Measurements from ENCODE around the gene HMGCL.

Gene HMGCL

DNA sequence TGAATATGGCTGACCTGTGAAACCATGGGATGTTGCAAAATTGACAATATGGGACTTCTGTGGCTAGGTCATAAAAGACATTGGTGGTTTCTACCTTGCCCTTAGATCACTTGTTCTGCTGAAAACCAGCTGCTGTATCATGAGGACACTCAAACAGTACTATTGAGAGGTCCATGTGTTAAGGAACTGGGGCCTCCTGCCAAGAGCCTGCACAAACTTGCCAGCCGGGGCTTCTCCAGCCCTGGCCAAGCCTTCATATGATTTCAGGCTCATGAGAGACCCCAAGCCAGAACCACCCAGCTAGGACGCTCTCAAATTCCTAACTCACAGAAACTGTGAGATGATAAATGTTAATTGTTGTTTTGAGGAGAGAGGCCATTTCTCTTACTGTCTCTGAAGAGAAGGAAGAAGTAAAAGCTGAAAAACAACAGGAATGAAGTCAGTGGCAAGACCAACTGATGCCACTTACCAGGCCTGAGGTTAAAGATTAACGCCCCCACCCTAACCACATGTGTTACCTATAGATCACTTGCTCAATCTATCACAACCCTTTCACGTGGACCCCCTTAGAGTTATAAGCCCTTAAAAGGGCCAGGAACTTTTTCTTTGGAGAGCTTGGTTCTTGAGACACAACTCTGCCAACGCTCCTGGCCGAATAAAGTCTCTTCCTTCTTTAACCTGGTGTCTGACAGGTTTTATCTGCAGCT is 50.9 kb downstream of the HMGCL start:
- no peak overlapping the region for H2BK15ac ChIP-seq (replicated peaks; ENCODE audit: low read depth)
- no peak overlapping the region for H3K23ac ChIP-seq (ENCODE audit: low read length)
- no peak overlapping the region for H4K8ac ChIP-seq (ENCODE audit: low read depth, low read length)
- H3K4me3 ChIP-seq (ENCODE audit: low read length), result no peak overlapping the region
- no peaks in the 10 kb centered on the region for H3K27me3 ChIP-seq (ENCODE audit: insufficient read depth, low read length, poor library complexity)
- H3K36me3 ChIP-seq (ENCODE audit: control insufficient read depth, insufficient read depth, low read length), result no peaks in the 10 kb centered on the region
- no peak overlapping the region for H3K4ac ChIP-seq (ENCODE audit: low read depth, low read length)
- WGBS (ENCODE audit: extremely low coverage, insufficient coverage, low lambda C conversion rate), result no CpG with 5 or more reads among the region's 6 CpGs
- H3K79me2 ChIP-seq (ENCODE audit: control insufficient read depth, insufficient read depth, low read length), result peaks cover 7% of the 10 kb centered on the region
- peaks cover 7% of the 10 kb centered on the region for H3K79me1 ChIP-seq (ENCODE audit: low read length)
- no peak overlapping the region for H2AK5ac ChIP-seq (ENCODE audit: low read length)
- H3K56ac ChIP-seq (ENCODE audit: low read length), result no peak overlapping the region
- H4K5ac ChIP-seq (ENCODE audit: low read length), result no peak overlapping the region
- no peak overlapping the region for H3K9ac ChIP-seq (ENCODE audit: low read length)
- H3K18ac ChIP-seq (ENCODE audit: low read length), result no peak overlapping the region
- no peak for DNase-seq
- H3K27ac ChIP-seq (ENCODE audit: low read depth, low read length), result no peak overlapping the region
- H3K4me1 ChIP-seq (ENCODE audit: control insufficient read depth, low read depth, low read length), result peaks cover 3% of the 10 kb centered on the region
- no peak overlapping the region for H2BK120ac ChIP-seq (ENCODE audit: low read depth, low read length)
- H2BK5ac ChIP-seq (ENCODE audit: low read length), result no peak overlapping the region
- H3K4me2 ChIP-seq (ENCODE audit: low read length), result no peak overlapping the region

DNA sequence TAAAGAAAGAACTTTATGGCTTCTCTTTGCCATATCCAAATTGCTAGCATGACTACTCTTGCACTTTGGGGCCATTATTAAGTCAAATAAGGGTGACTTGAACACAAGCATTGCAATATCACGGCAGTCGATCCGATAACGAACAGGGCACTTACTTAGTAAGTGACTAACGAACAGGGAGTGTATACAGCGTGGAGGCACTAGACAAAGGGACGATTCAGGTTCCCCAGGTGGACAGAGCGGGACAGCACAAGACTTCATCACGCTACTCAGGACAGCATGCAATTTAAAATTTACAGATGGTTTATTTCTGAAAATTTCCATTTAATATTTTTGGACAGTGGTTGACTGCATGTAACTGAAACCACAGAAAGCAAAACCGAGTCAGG is 52.4 kb downstream of the HMGCL start:
- no peak overlapping the region for H3K27ac ChIP-seq (ENCODE audit: low read depth, low read length)
- H3K4me2 ChIP-seq (ENCODE audit: low read length), result no peak overlapping the region
- H2BK120ac ChIP-seq (ENCODE audit: low read depth, low read length), result no peak overlapping the region
- H3K79me2 ChIP-seq (ENCODE audit: control insufficient read depth, insufficient read depth, low read length), result no peaks in the 10 kb centered on the region
- H3K9ac ChIP-seq (ENCODE audit: low read length), result no peak overlapping the region
- no peak overlapping the region for H3K23ac ChIP-seq (ENCODE audit: low read length)
- no peak for DNase-seq
- peaks cover 2% of the 10 kb centered on the region for H3K79me1 ChIP-seq (ENCODE audit: low read length)
- no peak overlapping the region for H3K4ac ChIP-seq (ENCODE audit: low read depth, low read length)
- no CpG with 5 or more reads among the region's 10 CpGs for WGBS (ENCODE audit: extremely low coverage, insufficient coverage, low lambda C conversion rate)
- H4K8ac ChIP-seq (ENCODE audit: low read depth, low read length), result no peak overlapping the region
- no peak overlapping the region for H2AK5ac ChIP-seq (ENCODE audit: low read length)
- no peaks in the 10 kb centered on the region for H3K4me1 ChIP-seq (ENCODE audit: control insufficient read depth, low read depth, low read length)
- H3K27me3 ChIP-seq (ENCODE audit: insufficient read depth, low read length, poor library complexity), result no peaks in the 10 kb centered on the region
- no peaks in the 10 kb centered on the region for H3K36me3 ChIP-seq (ENCODE audit: control insufficient read depth, insufficient read depth, low read length)
- H3K56ac ChIP-seq (ENCODE audit: low read length), result no peak overlapping the region
- no peak overlapping the region for H2BK15ac ChIP-seq (replicated peaks; ENCODE audit: low read depth)
- no peak overlapping the region for H3K18ac ChIP-seq (ENCODE audit: low read length)
- H3K4me3 ChIP-seq (ENCODE audit: low read length), result no peak overlapping the region
- H4K5ac ChIP-seq (ENCODE audit: low read length), result no peak overlapping the region
- H2BK5ac ChIP-seq (ENCODE audit: low read length), result no peak overlapping the region

- Histone ChIP-seq H3K27me3 (ENCODE audit: insufficient read depth, low read length, poor library complexity) (no peaks in the 10 kb centered on the region), H3K23ac (ENCODE audit: low read length) (no peak overlapping the region), H2AK5ac (ENCODE audit: low read length) (no peak overlapping the region), H3K36me3 (ENCODE audit: control insufficient read depth, insufficient read depth, low read length) (no peaks in the 10 kb centered on the region), H3K27ac (ENCODE audit: low read depth, low read length) (no peak overlapping the region), H2BK15ac (replicated peaks; ENCODE audit: low read depth) (no peak overlapping the region), H3K9ac (ENCODE audit: low read length) (no peak overlapping the region), H3K18ac (ENCODE audit: low read length) (no peak overlapping the region), H3K56ac (ENCODE audit: low read length) (no peak overlapping the region), H3K4me1 (ENCODE audit: control insufficient read depth, low read depth, low read length) (no peaks in the 10 kb centered on the region), H2BK120ac (ENCODE audit: low read depth, low read length) (no peak overlapping the region), H3K4me3 (ENCODE audit: low read length) (no peak overlapping the region), H3K79me2 (ENCODE audit: control insufficient read depth, insufficient read depth, low read length) (no peaks in the 10 kb centered on the region), H4K8ac (ENCODE audit: low read depth, low read length) (no peak overlapping the region), H3K4ac (ENCODE audit: low read depth, low read length) (no peak overlapping the region), H4K5ac (ENCODE audit: low read length) (no peak overlapping the region), H3K4me2 (ENCODE audit: low read length) (no peak overlapping the region), H3K79me1 (ENCODE audit: low read length) (peaks cover 2% of the 10 kb centered on the region), H2BK5ac (ENCODE audit: low read length) (no peak overlapping the region)
- WGBS (ENCODE audit: extremely low coverage, insufficient coverage, low lambda C conversion rate), result no CpG with 5 or more reads among the region's 14 CpGs
- DNase-seq, result peak; percentile 87
These were observed 53.0 kb downstream of the HMGCL start for GRCh38 chr1:23772049-23772853.

GRCh38 chr1:23768733-23769132 is 56.5 kb downstream of the HMGCL start:
- H3K4me2 ChIP-seq (ENCODE audit: low read length), result no peak overlapping the region
- H2BK15ac ChIP-seq (replicated peaks; ENCODE audit: low read depth), result no peak overlapping the region
- H2AK5ac ChIP-seq (ENCODE audit: low read length), result no peak overlapping the region
- no peak overlapping the region for H3K27ac ChIP-seq (ENCODE audit: low read depth, low read length)
- no peak overlapping the region for H3K9ac ChIP-seq (ENCODE audit: low read length)
- no peak overlapping the region for H4K5ac ChIP-seq (ENCODE audit: low read length)
- no peaks in the 10 kb centered on the region for H3K27me3 ChIP-seq (ENCODE audit: insufficient read depth, low read length, poor library complexity)
- no peak overlapping the region for H2BK120ac ChIP-seq (ENCODE audit: low read depth, low read length)
- no peak overlapping the region for H3K4ac ChIP-seq (ENCODE audit: low read depth, low read length)
- no CpG with 5 or more reads among the region's 5 CpGs for WGBS (ENCODE audit: extremely low coverage, insufficient coverage, low lambda C conversion rate)
- H3K18ac ChIP-seq (ENCODE audit: low read length), result no peak overlapping the region
- no peak for DNase-seq
- no peaks in the 10 kb centered on the region for H3K36me3 ChIP-seq (ENCODE audit: control insufficient read depth, insufficient read depth, low read length)
- H3K79me2 ChIP-seq (ENCODE audit: control insufficient read depth, insufficient read depth, low read length), result no peaks in the 10 kb centered on the region
- no peaks in the 10 kb centered on the region for H3K4me1 ChIP-seq (ENCODE audit: control insufficient read depth, low read depth, low read length)
- no peak overlapping the region for H2BK5ac ChIP-seq (ENCODE audit: low read length)
- H3K4me3 ChIP-seq (ENCODE audit: low read length), result no peak overlapping the region
- no peak overlapping the region for H4K8ac ChIP-seq (ENCODE audit: low read depth, low read length)
- no peak overlapping the region for H3K23ac ChIP-seq (ENCODE audit: low read length)
- H3K56ac ChIP-seq (ENCODE audit: low read length), result no peak overlapping the region
- no peaks in the 10 kb centered on the region for H3K79me1 ChIP-seq (ENCODE audit: low read length)

DNA sequence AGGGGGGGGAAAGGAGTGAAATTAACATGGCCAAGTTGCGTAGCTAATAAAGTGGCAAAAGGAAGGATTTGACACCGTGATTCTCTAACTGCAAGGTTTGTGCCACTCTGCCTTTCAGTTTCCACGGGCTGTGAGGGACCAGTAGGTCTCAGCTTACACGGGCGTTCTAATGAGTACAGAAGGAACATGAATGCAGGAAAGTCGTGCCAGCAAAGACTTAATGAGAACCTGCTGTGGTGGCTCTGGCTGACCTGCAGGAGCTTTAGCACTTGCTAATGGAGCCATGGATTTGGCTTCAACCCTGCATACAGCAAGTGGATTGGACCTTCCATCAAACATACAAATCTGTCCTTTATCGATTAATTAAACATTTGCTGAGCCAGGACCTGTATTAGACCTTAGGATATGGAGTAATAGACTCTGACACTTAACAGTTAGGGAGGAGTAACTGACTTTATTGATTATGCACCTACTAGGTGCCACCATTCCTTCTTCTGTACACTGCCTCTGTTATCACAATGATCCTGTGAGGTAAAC is 62.1 kb downstream of the HMGCL start:
- H4K5ac ChIP-seq (ENCODE audit: low read length), result no peak overlapping the region
- H2BK120ac ChIP-seq (ENCODE audit: low read depth, low read length), result no peak overlapping the region
- no peak overlapping the region for H2AK5ac ChIP-seq (ENCODE audit: low read length)
- no peak for DNase-seq
- peaks cover 4% of the 10 kb centered on the region for H3K79me1 ChIP-seq (ENCODE audit: low read length)
- H3K56ac ChIP-seq (ENCODE audit: low read length), result no peak overlapping the region
- no peaks in the 10 kb centered on the region for H3K27me3 ChIP-seq (ENCODE audit: insufficient read depth, low read length, poor library complexity)
- H3K18ac ChIP-seq (ENCODE audit: low read length), result no peak overlapping the region
- peaks cover 17% of the 10 kb centered on the region for H3K36me3 ChIP-seq (ENCODE audit: control insufficient read depth, insufficient read depth, low read length)
- H3K23ac ChIP-seq (ENCODE audit: low read length), result no peak overlapping the region
- no peak overlapping the region for H3K27ac ChIP-seq (ENCODE audit: low read depth, low read length)
- no peaks in the 10 kb centered on the region for H3K4me1 ChIP-seq (ENCODE audit: control insufficient read depth, low read depth, low read length)
- no peaks in the 10 kb centered on the region for H3K79me2 ChIP-seq (ENCODE audit: control insufficient read depth, insufficient read depth, low read length)
- H3K4ac ChIP-seq (ENCODE audit: low read depth, low read length), result no peak overlapping the region
- WGBS (ENCODE audit: extremely low coverage, insufficient coverage, low lambda C conversion rate), result no CpG with 5 or more reads among the region's 7 CpGs
- no peak overlapping the region for H2BK15ac ChIP-seq (replicated peaks; ENCODE audit: low read depth)
- no peak overlapping the region for H3K4me3 ChIP-seq (ENCODE audit: low read length)
- H3K4me2 ChIP-seq (ENCODE audit: low read length), result no peak overlapping the region
- no peak overlapping the region for H3K9ac ChIP-seq (ENCODE audit: low read length)
- H2BK5ac ChIP-seq (ENCODE audit: low read length), result no peak overlapping the region
- H4K8ac ChIP-seq (ENCODE audit: low read depth, low read length), result no peak overlapping the region
